Activated B cell treated with CpG ODN at 0.5 μM for 24 hours (primary cell): ENCODE data around the gene PUM2. TPM values are rescaled to one million over a fixed set of nuclear protein-coding genes. Genes with fewer than 3 reads are reported as not detected.

Experiments
- ATAC-seq: fragments of 200-7000 bp; cut with Tn5 transposase; one replicate; pipeline ENCODE4 v1.10.0; 2021; ENCODE audit warnings: low read depth, mild to moderate bottlenecking, moderate library complexity
- CTCF ChIA-PET: fragments of 350-600 bp; sonication (Branson Sonifier 250); formaldehyde crosslinking; loops from one replicate; lab custom pipeline; 2021; ENCODE audit warnings: antibody characterized with exemption; lab: Charles Lee
- POLR2A ChIA-PET: fragments of 350-600 bp; sonication (Branson Sonifier 250); formaldehyde crosslinking; loops from one replicate; lab custom pipeline; 2021; ENCODE audit warnings: antibody characterized with exemption; lab: Charles Lee
- DNase-seq: peaks from one replicate; pipeline ENCODE4 v3.0.0; 2022
- H3K27ac Mint-ChIP-seq: one replicate; pipeline ENCODE4 v1.8.0; 2020; ENCODE audit warnings: mixed read lengths
- H3K27me3 Mint-ChIP-seq: one replicate; pipeline ENCODE4 v1.8.0; 2021; ENCODE audit warnings: mixed read lengths
- H3K36me3 Mint-ChIP-seq: one replicate; pipeline ENCODE4 v1.8.0; 2021; ENCODE audit warnings: low read depth, mixed read lengths
- H3K4me1 Mint-ChIP-seq: one replicate; pipeline ENCODE4 v1.8.0; 2021; ENCODE audit warnings: mixed read lengths
- H3K4me3 Mint-ChIP-seq: one replicate; pipeline ENCODE4 v1.8.0; 2020; ENCODE audit warnings: mild to moderate bottlenecking, mixed read lengths
- H3K9me3 Mint-ChIP-seq: one replicate; pipeline ENCODE4 v1.8.0; 2020; ENCODE audit warnings: mixed read lengths
- CTCF ChIP-seq: fragments of 200-600 bp; IDR thresholded peaks from one replicate; pipeline ENCODE4 v1.8.0; 2022; ENCODE audit warnings: antibody characterized with exemption, mild to moderate bottlenecking
- intact Hi-C: fragments of 100-400 bp; cut with micrococcal nuclease; formaldehyde crosslinking; loops from one replicate; pipeline ENCODE4 v1.15.1; 2024
- total RNA-seq: library from RNA; stranded (reverse); gene quantifications from 2 replicates; pipeline ENCODE4 v1.2.3, GENCODE V29; 2022

Gene PUM2
- total RNA-seq, 1 donor from 2014 or later = 110 TPM

GRCh38 chr2:20334605-20335203, 15.9 kb downstream of the PUM2 start:
- intact Hi-C loops = loop anchor here (5.0 kb wide), 1 partner anchor 282 kb away; the partner anchor contains the start of gene LAPTM4A
- ChIA-PET CTCF (interaction anchor here (2.4 kb wide), 1 partner anchor 9 kb away, joined by 15 read pairs; no protein-coding TSS in a partner anchor), POLR2A (no interaction called here)
- peaks cover 25% of the 10 kb centered on the region for H3K36me3 Mint-ChIP-seq
- no peaks in the 10 kb centered on the region for H3K27me3 Mint-ChIP-seq
- H3K9me3 Mint-ChIP-seq = peaks cover 3% of the 10 kb centered on the region
- peak overlapping the region; percentile 86 for H3K27ac Mint-ChIP-seq
- ATAC-seq = no peak
- DNase-seq = no peak
- H3K4me3 Mint-ChIP-seq = no peak overlapping the region
- no peak for TF ChIP-seq CTCF
- peaks cover 91% of the 10 kb centered on the region for H3K4me1 Mint-ChIP-seq

GRCh38 chr2:20333738-20334137, 16.9 kb downstream of the PUM2 start:
- peaks cover 92% of the 10 kb centered on the region for H3K4me1 Mint-ChIP-seq

GRCh38 chr2:20330192-20330591, 20.5 kb downstream of the PUM2 start:
- Mint-ChIP-seq H3K4me3 (peak overlapping the region; percentile 45), H3K27ac (peak overlapping the region; percentile 83), H3K27me3 (no peaks in the 10 kb centered on the region), H3K4me1 (peaks cover 86% of the 10 kb centered on the region), H3K36me3 (peaks cover 47% of the 10 kb centered on the region), H3K9me3 (peaks cover 3% of the 10 kb centered on the region)
- intact Hi-C loops = loop anchor here (1.0 to 5.0 kb wide), 2 partner anchors 21 to 278 kb away; partner anchors contain the start of gene LAPTM4A
- ChIA-PET CTCF (interaction anchor here (0.7 to 2.1 kb wide), 2 partner anchors 19 to 327 kb away, joined by 3 to 4 read pairs; no protein-coding TSS in a partner anchor), POLR2A (no interaction called here)
- ATAC-seq = peak; percentile 56
- no peak for TF ChIP-seq CTCF
- DNase-seq = no peak

More at GRCh38 chr2:20333738-20334137, 16.9 kb downstream of the PUM2 start:
- ATAC-seq (peak; percentile 74), DNase-seq (no peak)
- H3K36me3 Mint-ChIP-seq = peaks cover 26% of the 10 kb centered on the region
- peak overlapping the region; percentile 86 for H3K27ac Mint-ChIP-seq
- peaks cover 3% of the 10 kb centered on the region for H3K9me3 Mint-ChIP-seq
- no peaks in the 10 kb centered on the region for H3K27me3 Mint-ChIP-seq
- intact Hi-C loops = loop anchor here (5.0 kb wide), 1 partner anchor 281 kb away; the partner anchor contains the start of gene LAPTM4A
- ChIA-PET POLR2A (interaction anchor here (1.7 kb wide), 1 partner anchor 16 kb away, joined by 4 read pairs; no protein-coding TSS in a partner anchor), CTCF (no interaction called here)
- TF ChIP-seq CTCF = no peak
- H3K4me3 Mint-ChIP-seq = peak overlapping the region; percentile 66

- DNase-seq = no peak
- Mint-ChIP-seq H3K4me3 (no peak overlapping the region), H3K36me3 (peaks cover 66% of the 10 kb centered on the region), H3K9me3 (peaks cover 3% of the 10 kb centered on the region), H3K4me1 (peaks cover 69% of the 10 kb centered on the region), H3K27ac (no peak overlapping the region), H3K27me3 (no peaks in the 10 kb centered on the region)
- ATAC-seq = no peak
- intact Hi-C loops = no loop called here
- ChIA-PET CTCF (interaction anchor here (0.9 to 2.8 kb wide), 7 partner anchors 8 to 321 kb away, joined by 3 to 15 read pairs (median 4); no protein-coding TSS in a partner anchor), POLR2A (no interaction called here)
- TF ChIP-seq CTCF = no peak
These were observed 23.3 kb downstream of the PUM2 start for GRCh38 chr2:20327370-20327769.

GRCh38 chr2:20326163-20326780, 24.4 kb downstream of the PUM2 start:
- Mint-ChIP-seq H3K9me3 (peaks cover 3% of the 10 kb centered on the region), H3K27ac (peak overlapping the region; percentile 19), H3K27me3 (no peaks in the 10 kb centered on the region), H3K4me1 (peaks cover 63% of the 10 kb centered on the region), H3K36me3 (peaks cover 68% of the 10 kb centered on the region), H3K4me3 (no peak overlapping the region)
- POLR2A ChIA-PET = no interaction called here
- CTCF ChIA-PET = interaction anchor here (0.7 to 2.8 kb wide), 18 partner anchors 9 to 323 kb away, joined by 3 to 15 read pairs (median 4); partner anchors contain the start of gene RHOB
- peak; percentile 66 for ATAC-seq
- no peak for DNase-seq
- peak; percentile 25 for TF ChIP-seq CTCF
- intact Hi-C loops = loop anchor here (1.0 kb wide), 2 partner anchors 24 to 316 kb away; partner anchors contain the start of gene PUM2
